Astrocyte (in vitro differentiated cells and primary cell): ENCODE measurements around the gene SLIT3.

Experiments used
- CTCF ChIP-seq: IDR thresholded peaks from 2 replicates; pipeline ENCODE4 v1.5.1; 2011; ENCODE audit warnings: low read depth, mild to moderate bottlenecking, inconsistent platforms, low read length, moderate library complexity; ENCODE audit not compliant: insufficient read depth
- EZH2 ChIP-seq: IDR thresholded peaks from 2 replicates; pipeline ENCODE4 v1.6.1; 2012; ENCODE audit warnings: mild to moderate bottlenecking, low read length, inconsistent platforms; ENCODE audit not compliant: insufficient read depth

- TF ChIP-seq CTCF (no peak), EZH2 (no peak)
Measured at GRCh38 chr5:168697034-168697720, 603.8 kb downstream of the SLIT3 start.
